Breast epithelium (tissue), 3 donors: ENCODE measurements around the gene DRICH1.

Experiments used
- POLR2A ChIP-seq: fragments of 450-650 bp; IDR thresholded peaks from one replicate; pipeline ENCODE4 v1.6.1; 2016; ENCODE audit warnings: antibody characterized with exemption, mild to moderate bottlenecking, moderate library complexity
- TF ChIP-seq, protein P1 (sequence below), 3 donors: fragments of 450-650 bp; IDR thresholded peaks; one replicate each; pipeline ENCODE4 v1.5.1; 2016 to 2017; ENCODE audit warnings: antibody characterized with exemption in 3 of 3, mild to moderate bottlenecking in 3 of 3, moderate library complexity in 3 of 3

DNA sequence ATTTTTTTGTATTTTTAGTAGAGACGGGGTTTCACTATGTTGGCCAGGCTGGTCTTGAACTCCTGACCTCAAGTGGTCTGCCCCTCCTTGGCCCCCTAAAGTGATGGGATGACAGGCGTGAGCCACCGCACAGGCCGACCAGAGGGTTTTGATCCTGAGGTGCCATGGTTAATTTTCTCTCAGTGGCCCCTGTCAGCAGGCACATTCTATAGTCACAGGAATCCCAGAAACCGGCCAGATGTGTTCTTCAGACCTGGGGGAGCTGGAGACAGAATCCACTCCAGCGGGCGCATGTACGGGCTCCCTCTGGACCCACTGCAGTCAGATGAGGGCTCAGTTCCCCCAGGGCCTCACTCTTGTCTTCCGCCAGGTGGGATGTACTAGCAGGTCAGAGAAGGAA, 69.0 kb downstream of the DRICH1 start:
- TF ChIP-seq, protein P1, sequence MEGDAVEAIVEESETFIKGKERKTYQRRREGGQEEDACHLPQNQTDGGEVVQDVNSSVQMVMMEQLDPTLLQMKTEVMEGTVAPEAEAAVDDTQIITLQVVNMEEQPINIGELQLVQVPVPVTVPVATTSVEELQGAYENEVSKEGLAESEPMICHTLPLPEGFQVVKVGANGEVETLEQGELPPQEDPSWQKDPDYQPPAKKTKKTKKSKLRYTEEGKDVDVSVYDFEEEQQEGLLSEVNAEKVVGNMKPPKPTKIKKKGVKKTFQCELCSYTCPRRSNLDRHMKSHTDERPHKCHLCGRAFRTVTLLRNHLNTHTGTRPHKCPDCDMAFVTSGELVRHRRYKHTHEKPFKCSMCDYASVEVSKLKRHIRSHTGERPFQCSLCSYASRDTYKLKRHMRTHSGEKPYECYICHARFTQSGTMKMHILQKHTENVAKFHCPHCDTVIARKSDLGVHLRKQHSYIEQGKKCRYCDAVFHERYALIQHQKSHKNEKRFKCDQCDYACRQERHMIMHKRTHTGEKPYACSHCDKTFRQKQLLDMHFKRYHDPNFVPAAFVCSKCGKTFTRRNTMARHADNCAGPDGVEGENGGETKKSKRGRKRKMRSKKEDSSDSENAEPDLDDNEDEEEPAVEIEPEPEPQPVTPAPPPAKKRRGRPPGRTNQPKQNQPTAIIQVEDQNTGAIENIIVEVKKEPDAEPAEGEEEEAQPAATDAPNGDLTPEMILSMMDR (IDR thresholded peaks at IDR 0.05), result no peak
- TF ChIP-seq POLR2A, result no peak
